Measurements from ENCODE around the gene RAB8B. TPM values are rescaled to one million over a fixed set of nuclear protein-coding genes. Genes with fewer than 3 reads are reported as not detected.

The RAB8B gene
- polyA plus RNA-seq (2013): 24.3 TPM

DNA sequence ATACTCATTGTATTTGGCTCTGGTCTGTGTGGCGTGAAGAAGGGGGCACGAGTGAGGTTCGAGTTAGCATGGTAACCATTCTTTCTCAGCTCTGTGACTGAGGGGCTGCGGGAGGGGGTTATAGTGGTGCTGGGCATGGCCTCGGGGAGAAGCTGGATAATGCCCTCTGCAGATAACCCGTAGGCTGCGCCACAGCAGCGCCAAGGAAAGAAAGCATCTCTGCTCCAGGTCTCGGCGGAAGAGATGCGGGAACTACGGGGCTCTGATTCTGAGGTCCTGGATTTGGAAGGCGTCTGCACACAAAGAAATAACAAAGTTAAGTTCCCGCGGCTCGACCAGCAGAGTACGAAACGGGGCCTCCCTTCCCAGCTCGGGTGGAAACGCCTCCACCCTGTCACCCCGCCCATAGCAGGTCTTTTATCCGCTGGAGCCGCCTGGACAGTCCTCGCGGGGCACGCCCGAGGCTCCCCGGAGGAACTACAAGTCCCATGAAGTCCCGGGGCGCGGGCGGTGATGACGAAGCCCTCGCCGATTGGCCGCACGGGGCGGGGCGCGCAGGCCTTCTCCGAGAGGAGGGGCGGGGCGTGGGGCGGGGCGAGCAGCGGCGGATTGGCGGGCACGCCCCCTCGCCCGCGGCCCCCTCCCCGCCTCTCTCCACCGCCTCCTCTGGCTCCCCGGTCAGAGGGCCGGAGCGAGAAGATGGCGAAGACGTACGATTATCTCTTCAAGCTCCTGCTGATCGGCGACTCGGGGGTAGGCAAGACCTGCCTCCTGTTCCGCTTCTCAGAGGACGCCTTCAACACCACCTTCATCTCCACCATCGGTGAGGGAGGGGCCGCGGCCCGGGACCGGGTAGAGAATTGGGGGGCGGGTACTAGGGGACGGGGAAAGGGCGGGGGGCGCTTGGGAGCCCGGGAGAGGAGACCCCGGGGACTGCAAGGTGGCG is at the start of gene RAB8B:
TSS of gene RAB8B (plus strand) at position 681 of the 946 bp plus-strand sequence. CDS start at position 700, 19 bp downstream.
- under 1% methylated on average over 66 of the region's 77 CpGs for WGBS (ENCODE audit: insufficient coverage)
- Histone ChIP-seq H3K9me3 (ENCODE audit: control extremely low read depth in 1 of 5, control insufficient read depth in 4 of 5, insufficient read depth in 2 of 5, low read depth in 1 of 5, low read length in 4 of 5) (no peaks in the 10 kb centered on the region), H3K36me3 (ENCODE audit: control insufficient read depth in 4 of 4, insufficient read depth in 4 of 4, low read length in 3 of 4) (no peaks in the 10 kb centered on the region), H3K27ac (ENCODE audit: insufficient read depth in 1 of 2, low read depth in 1 of 2, low read length in 2 of 2, poor library complexity in 1 of 2, severe bottlenecking in 2 of 2) (peak within 1 kb of the TSS; percentile 62 to 87), H3K27me3 (replicated peaks in 2 of 5; ENCODE audit: control insufficient read depth in 4 of 5, insufficient read depth in 5 of 5, low read length in 4 of 5) (peaks cover 0 to 2% (median 0%) of the 10 kb centered on the region in 5 experiments), H3K4me3 (ENCODE audit: control insufficient read depth in 1 of 7, extremely low read depth in 1 of 7, insufficient read depth in 4 of 7, low read depth in 2 of 7, low read length in 6 of 7) (peak within 1 kb of the TSS; percentile 58 to 97 (median 88)), H3K4me1 (ENCODE audit: control extremely low read depth in 1 of 4, control insufficient read depth in 4 of 4, insufficient read depth in 4 of 4, low read length in 3 of 4) (peaks cover 37 to 52% (median 48%) of the 10 kb centered on the region in 4 experiments)
- DNase-seq: peak; percentile 91 to 95 (median 94)
- ChIA-PET POLR2A (interaction anchor here (0.6 kb wide), 1 partner anchor 32 kb away, joined by 3 read pairs; the partner anchor contains the start of gene RPS27L), CTCF (interaction anchor here (1.0 to 1.2 kb wide), 3 partner anchors 14 to 23 kb away, joined by 3 to 4 read pairs (median 3); no protein-coding TSS in a partner anchor)

DNA sequence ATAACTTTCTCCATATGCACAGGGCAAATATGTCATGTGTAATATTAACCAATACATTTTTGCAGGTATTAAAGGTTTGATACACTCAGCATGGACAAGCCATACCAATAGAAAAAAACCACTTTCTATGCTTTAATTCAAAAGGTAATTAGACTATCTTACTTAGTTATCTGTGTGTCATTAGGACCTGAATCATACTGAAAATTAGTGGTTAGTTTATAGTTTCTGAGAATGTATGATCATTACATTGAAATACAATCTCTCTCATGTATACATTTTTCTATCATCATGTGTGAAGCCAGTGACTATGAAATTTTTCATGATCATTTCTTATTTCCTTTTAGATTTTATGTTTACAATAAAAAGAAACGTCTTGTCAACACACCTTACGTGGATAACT is 48.5 kb upstream of the RAB8B start:
- peaks cover 0 to 7% (median 1%) of the 10 kb centered on the region in 4 experiments for H3K36me3 ChIP-seq (ENCODE audit: control insufficient read depth in 4 of 4, insufficient read depth in 4 of 4, low read length in 3 of 4)
- WGBS (ENCODE audit: insufficient coverage): no CpG with 5 or more reads among the region's 2 CpGs
- peaks cover 0 to 3% (median 0%) of the 10 kb centered on the region in 5 experiments for H3K9me3 ChIP-seq (ENCODE audit: control extremely low read depth in 1 of 5, control insufficient read depth in 4 of 5, insufficient read depth in 2 of 5, low read depth in 1 of 5, low read length in 4 of 5)
- DNase-seq: no peak
- ChIA-PET POLR2A (no interaction called here), CTCF (no interaction called here)
- no peaks in the 10 kb centered on the region for H3K27me3 ChIP-seq (replicated peaks in 2 of 5; ENCODE audit: control insufficient read depth in 4 of 5, insufficient read depth in 5 of 5, low read length in 4 of 5)
- H3K27ac ChIP-seq (ENCODE audit: insufficient read depth in 1 of 2, low read depth in 1 of 2, low read length in 2 of 2, poor library complexity in 1 of 2, severe bottlenecking in 2 of 2): no peak overlapping the region
- peaks cover 0 to 4% (median under 1%) of the 10 kb centered on the region in 4 experiments for H3K4me1 ChIP-seq (ENCODE audit: control extremely low read depth in 1 of 4, control insufficient read depth in 4 of 4, insufficient read depth in 4 of 4, low read length in 3 of 4)
- H3K4me3 ChIP-seq (ENCODE audit: control insufficient read depth in 1 of 7, extremely low read depth in 1 of 7, insufficient read depth in 4 of 7, low read depth in 2 of 7, low read length in 6 of 7): no peak overlapping the region

DNA sequence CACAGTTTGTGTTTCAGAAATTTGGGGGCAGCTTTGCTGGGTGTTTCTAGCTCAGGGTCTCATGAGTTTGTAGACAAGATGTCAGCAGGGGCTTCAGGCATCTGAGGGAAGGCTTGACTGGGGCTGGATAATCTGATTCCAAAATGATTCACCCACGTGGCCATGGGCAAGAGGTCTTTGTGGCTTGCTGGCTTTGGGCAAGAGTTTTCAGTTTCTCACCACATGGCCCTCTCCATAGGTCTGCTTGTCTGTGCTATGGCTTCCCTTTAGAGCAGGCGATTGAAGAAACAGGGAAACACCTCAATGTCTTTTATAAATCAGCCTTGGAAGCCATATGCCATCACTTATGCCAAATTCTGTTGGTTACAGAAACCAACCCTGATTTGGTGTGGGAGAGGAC is 44.0 kb upstream of the RAB8B start:
- H3K27me3 ChIP-seq (replicated peaks in 2 of 5; ENCODE audit: control insufficient read depth in 4 of 5, insufficient read depth in 5 of 5, low read length in 4 of 5): no peaks in the 10 kb centered on the region
- H3K36me3 ChIP-seq (ENCODE audit: control insufficient read depth in 4 of 4, insufficient read depth in 4 of 4, low read length in 3 of 4): peaks cover 0 to 14% (median 3%) of the 10 kb centered on the region in 4 experiments
- H3K4me1 ChIP-seq (ENCODE audit: control extremely low read depth in 1 of 4, control insufficient read depth in 4 of 4, insufficient read depth in 4 of 4, low read length in 3 of 4): peaks cover 0 to 6% (median 1%) of the 10 kb centered on the region in 4 experiments
- H3K4me3 ChIP-seq (ENCODE audit: control insufficient read depth in 1 of 7, extremely low read depth in 1 of 7, insufficient read depth in 4 of 7, low read depth in 2 of 7, low read length in 6 of 7): no peak overlapping the region
- POLR2A ChIA-PET: no interaction called here
- CTCF ChIA-PET: interaction anchor here (3.3 kb wide), 1 partner anchor 9 kb away, joined by 18 read pairs; no protein-coding TSS in a partner anchor
- H3K27ac ChIP-seq (ENCODE audit: insufficient read depth in 1 of 2, low read depth in 1 of 2, low read length in 2 of 2, poor library complexity in 1 of 2, severe bottlenecking in 2 of 2): no peak overlapping the region
- peaks cover 0 to 3% (median 0%) of the 10 kb centered on the region in 5 experiments for H3K9me3 ChIP-seq (ENCODE audit: control extremely low read depth in 1 of 5, control insufficient read depth in 4 of 5, insufficient read depth in 2 of 5, low read depth in 1 of 5, low read length in 4 of 5)
- no peak for DNase-seq
- 100% methylated on average over 1 of the region's 2 CpGs for WGBS (ENCODE audit: insufficient coverage)

DNA sequence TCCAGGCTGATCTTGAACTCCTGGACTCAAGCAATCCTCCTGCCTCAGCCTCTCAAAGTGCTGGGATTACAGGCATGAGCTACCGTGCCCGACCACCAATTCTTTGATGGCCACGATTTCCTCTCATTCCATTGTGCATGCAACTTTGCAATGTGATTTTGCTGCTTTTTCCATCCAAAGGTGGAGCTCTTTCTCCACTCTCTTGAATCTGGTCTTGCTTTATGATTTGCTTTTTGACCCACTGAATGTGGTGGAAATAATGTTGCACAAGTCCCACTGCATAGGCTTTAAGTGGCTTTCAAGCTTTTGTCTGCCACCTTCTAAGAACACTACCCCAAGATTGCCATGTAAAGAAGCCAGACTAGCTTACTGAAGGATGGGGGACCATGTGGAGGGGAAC is 42.7 kb upstream of the RAB8B start:
- peaks cover 0 to 14% (median 2%) of the 10 kb centered on the region in 4 experiments for H3K36me3 ChIP-seq (ENCODE audit: control insufficient read depth in 4 of 4, insufficient read depth in 4 of 4, low read length in 3 of 4)
- H3K9me3 ChIP-seq (ENCODE audit: control extremely low read depth in 1 of 5, control insufficient read depth in 4 of 5, insufficient read depth in 2 of 5, low read depth in 1 of 5, low read length in 4 of 5): peaks cover 0 to 3% (median 0%) of the 10 kb centered on the region in 5 experiments
- peaks cover 0 to 7% (median 3%) of the 10 kb centered on the region in 4 experiments for H3K4me1 ChIP-seq (ENCODE audit: control extremely low read depth in 1 of 4, control insufficient read depth in 4 of 4, insufficient read depth in 4 of 4, low read length in 3 of 4)
- H3K4me3 ChIP-seq (ENCODE audit: control insufficient read depth in 1 of 7, extremely low read depth in 1 of 7, insufficient read depth in 4 of 7, low read depth in 2 of 7, low read length in 6 of 7): no peak overlapping the region
- H3K27me3 ChIP-seq (replicated peaks in 2 of 5; ENCODE audit: control insufficient read depth in 4 of 5, insufficient read depth in 5 of 5, low read length in 4 of 5): no peaks in the 10 kb centered on the region
- peak in 2 of 3 donors; percentile 32 to 39 for DNase-seq
- ChIA-PET POLR2A (interaction anchor here (1.1 kb wide), 1 partner anchor 8 kb away, joined by 4 read pairs; no protein-coding TSS in a partner anchor), CTCF (interaction anchor here (0.7 to 3.3 kb wide), 8 partner anchors 10 to 145 kb away, joined by 3 to 18 read pairs (median 5); partner anchors contain the start of gene RPS27L)
- no peak overlapping the region for H3K27ac ChIP-seq (ENCODE audit: insufficient read depth in 1 of 2, low read depth in 1 of 2, low read length in 2 of 2, poor library complexity in 1 of 2, severe bottlenecking in 2 of 2)
- WGBS (ENCODE audit: insufficient coverage): 39% methylated on average over 3 of the region's 3 CpGs

DNA sequence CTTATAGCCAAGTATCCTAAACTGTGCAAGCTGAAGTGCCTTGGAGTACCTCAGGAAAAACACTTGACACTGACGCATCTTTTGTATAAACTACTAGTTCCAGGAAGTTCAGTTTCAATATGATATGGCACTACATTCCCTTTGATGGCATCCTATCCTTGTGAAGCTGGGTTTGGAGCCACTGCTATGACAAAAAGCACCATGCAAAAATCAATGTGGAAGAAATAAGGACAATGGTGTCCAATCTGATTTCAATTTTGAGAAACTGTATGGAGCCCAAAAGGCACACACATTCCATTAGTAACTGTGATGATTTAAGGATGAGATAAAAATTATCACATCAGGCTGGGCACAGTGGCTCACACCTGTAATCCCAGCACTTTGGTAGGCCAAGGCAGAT is 37.7 kb upstream of the RAB8B start:
- ChIA-PET CTCF (no interaction called here), POLR2A (no interaction called here)
- H3K27ac ChIP-seq (ENCODE audit: insufficient read depth in 1 of 2, low read depth in 1 of 2, low read length in 2 of 2, poor library complexity in 1 of 2, severe bottlenecking in 2 of 2): no peak overlapping the region
- H3K9me3 ChIP-seq (ENCODE audit: control extremely low read depth in 1 of 5, control insufficient read depth in 4 of 5, insufficient read depth in 2 of 5, low read depth in 1 of 5, low read length in 4 of 5): no peaks in the 10 kb centered on the region
- DNase-seq: no peak
- H3K36me3 ChIP-seq (ENCODE audit: control insufficient read depth in 4 of 4, insufficient read depth in 4 of 4, low read length in 3 of 4): peaks cover 0 to 26% (median 9%) of the 10 kb centered on the region in 4 experiments
- no peak overlapping the region for H3K4me3 ChIP-seq (ENCODE audit: control insufficient read depth in 1 of 7, extremely low read depth in 1 of 7, insufficient read depth in 4 of 7, low read depth in 2 of 7, low read length in 6 of 7)
- no peaks in the 10 kb centered on the region for H3K27me3 ChIP-seq (replicated peaks in 2 of 5; ENCODE audit: control insufficient read depth in 4 of 5, insufficient read depth in 5 of 5, low read length in 4 of 5)
- H3K4me1 ChIP-seq (ENCODE audit: control extremely low read depth in 1 of 4, control insufficient read depth in 4 of 4, insufficient read depth in 4 of 4, low read length in 3 of 4): peaks cover 9 to 19% (median 11%) of the 10 kb centered on the region in 4 experiments
- 80% methylated on average over 1 of the region's 1 CpG for WGBS (ENCODE audit: insufficient coverage)

DNA sequence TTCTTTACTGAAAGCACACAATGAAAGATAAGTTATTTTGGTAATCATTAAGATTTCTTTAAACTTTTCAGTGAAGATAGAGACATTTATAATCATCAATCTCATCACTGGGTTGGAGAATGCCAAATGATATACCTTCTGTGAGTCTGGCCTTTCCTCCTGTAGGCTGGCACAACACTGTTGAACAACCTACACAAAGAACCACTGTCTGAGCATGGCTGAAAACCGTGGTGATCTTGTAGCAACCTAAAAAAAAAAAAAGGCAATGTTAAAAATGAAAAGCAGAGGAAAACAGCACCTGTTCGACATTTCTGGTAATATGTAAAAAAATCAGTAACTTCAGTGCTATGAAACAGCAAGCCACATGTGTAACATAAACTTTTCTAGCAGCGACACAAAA is 33.9 kb upstream of the RAB8B start:
- Histone ChIP-seq H3K9me3 (ENCODE audit: control extremely low read depth in 1 of 5, control insufficient read depth in 4 of 5, insufficient read depth in 2 of 5, low read depth in 1 of 5, low read length in 4 of 5) (no peaks in the 10 kb centered on the region), H3K36me3 (ENCODE audit: control insufficient read depth in 4 of 4, insufficient read depth in 4 of 4, low read length in 3 of 4) (peaks cover 0 to 19% (median 7%) of the 10 kb centered on the region in 4 experiments), H3K4me3 (ENCODE audit: control insufficient read depth in 1 of 7, extremely low read depth in 1 of 7, insufficient read depth in 4 of 7, low read depth in 2 of 7, low read length in 6 of 7) (peak overlapping the region in 2 of 7 experiments; percentile 83 to 98), H3K27me3 (replicated peaks in 2 of 5; ENCODE audit: control insufficient read depth in 4 of 5, insufficient read depth in 5 of 5, low read length in 4 of 5) (no peaks in the 10 kb centered on the region), H3K27ac (ENCODE audit: insufficient read depth in 1 of 2, low read depth in 1 of 2, low read length in 2 of 2, poor library complexity in 1 of 2, severe bottlenecking in 2 of 2) (no peak overlapping the region), H3K4me1 (ENCODE audit: control extremely low read depth in 1 of 4, control insufficient read depth in 4 of 4, insufficient read depth in 4 of 4, low read length in 3 of 4) (peaks cover 9 to 22% (median 14%) of the 10 kb centered on the region in 4 experiments)
- WGBS (ENCODE audit: insufficient coverage): 40% methylated on average over 1 of the region's 3 CpGs
- ChIA-PET CTCF (interaction anchor here (1.1 kb wide), 1 partner anchor 20 kb away, joined by 5 read pairs; no protein-coding TSS in a partner anchor), POLR2A (no interaction called here)
- DNase-seq: no peak
